Erythroblast (primary cell): ENCODE measurements around the gene ALG9.

Experiments
- DNase-seq, 2 experiments: peaks; one replicate each; lab custom pipeline; 2025; lab: John Stamatoyannopoulos, UW
- GATA1 ChIP-seq: IDR thresholded peaks from 2 replicates; pipeline ENCODE4 v1.6.1; 2011; ENCODE audit warnings: low read depth, mild to moderate bottlenecking, control low read depth, low read length, moderate library complexity
- POLR2A ChIP-seq: IDR thresholded peaks from 2 replicates; pipeline ENCODE4 v1.6.1; 2011; ENCODE audit warnings: mild to moderate bottlenecking, low read length

Gene ALG9

GRCh38 chr11:111870886-111871692, at the start of gene ALG9:
Gene ALG9 (minus strand): TSS chr11:111871581. CDS start chr11:111871482, 99 bp downstream.
- TF ChIP-seq POLR2A: peak; percentile 64
- TF ChIP-seq GATA1: no peak
- DNase-seq: peak; percentile 89 to 92

GRCh38 chr11:111920908-111921307, 49.5 kb upstream of the ALG9 start:
- no peak for TF ChIP-seq GATA1
- no peak for TF ChIP-seq POLR2A
- no peak for DNase-seq

GRCh38 chr11:111918390-111919256, 47.2 kb upstream of the ALG9 start, which contains the start of gene C11orf52:
Gene C11orf52 (plus strand): TSS chr11:111918913. CDS start chr11:111918973, 60 bp downstream.
- DNase-seq: no peak

GRCh38 chr11:111917788-111918187, 46.4 kb upstream of the ALG9 start:
- TF ChIP-seq GATA1 (no peak), POLR2A (no peak)
- no peak for DNase-seq

More at GRCh38 chr11:111918390-111919256, 47.2 kb upstream of the ALG9 start, which contains the start of gene C11orf52:
- no peak for TF ChIP-seq POLR2A
- no peak for TF ChIP-seq GATA1

GRCh38 chr11:111917312-111917711, 45.9 kb upstream of the ALG9 start:
- TF ChIP-seq POLR2A (no peak), GATA1 (no peak)

GRCh38 chr11:111916768-111917167, 45.4 kb upstream of the ALG9 start:
- no peak for DNase-seq
- TF ChIP-seq GATA1 (no peak), POLR2A (no peak)

More at GRCh38 chr11:111917312-111917711, 45.9 kb upstream of the ALG9 start:
- DNase-seq: no peak

GRCh38 chr11:111913997-111914396, 42.6 kb upstream of the ALG9 start:
- no peak for DNase-seq
- TF ChIP-seq POLR2A (no peak), GATA1 (no peak)

GRCh38 chr11:111913031-111913861, 41.9 kb upstream of the ALG9 start:
- DNase-seq: no peak
- no peak for TF ChIP-seq POLR2A
- TF ChIP-seq GATA1: no peak

- TF ChIP-seq POLR2A: no peak
- no peak for TF ChIP-seq GATA1
- DNase-seq: no peak
These were observed 41.2 kb upstream of the ALG9 start, which contains the start of gene HSPB2 for GRCh38 chr11:111912535-111912934. Gene HSPB2 (plus strand): TSS chr11:111912734. CDS start chr11:111912830, 96 bp downstream.

GRCh38 chr11:111911563-111912401, 40.4 kb upstream of the ALG9 start, which contains the start of gene CRYAB:
Gene CRYAB (minus strand): TSS chr11:111911770. CDS start chr11:111911724, 46 bp downstream.
- peak; percentile 21 to 25 for DNase-seq
- no peak for TF ChIP-seq GATA1
- TF ChIP-seq POLR2A: no peak

- DNase-seq: peak in 1 of 2 experiments; percentile 20
- no peak for TF ChIP-seq GATA1
- TF ChIP-seq POLR2A: no peak
These were observed 39.5 kb upstream of the ALG9 start for GRCh38 chr11:111910676-111911562.
